Hepatocyte (in vitro differentiated cells): ENCODE measurements around the gene APOH. TPM values are rescaled to one million over a fixed set of nuclear protein-coding genes. Genes with fewer than 3 reads are reported as not detected.

Experiments used
- DNase-seq: peaks from one replicate; pipeline ENCODE4 v3.0.0-alpha.2; 2016; ENCODE audit warnings: low spot score
- H2AFZ ChIP-seq: fragments of 200-600 bp; sonication (generic); 2 replicates; pipeline ENCODE4 v1.6.0; 2016; ENCODE audit warnings: antibody characterized with exemption, mild to moderate bottlenecking
- H3K27ac ChIP-seq: fragments of 200-600 bp; sonication (generic); 2 replicates; pipeline ENCODE4 v1.5.1; 2016; ENCODE audit warnings: mild to moderate bottlenecking
- H3K27me3 ChIP-seq: fragments of 200-600 bp; sonication (generic); 2 replicates; pipeline ENCODE4 v1.6.1; 2016
- H3K36me3 ChIP-seq: fragments of 200-600 bp; sonication (generic); replicated peaks from 2 replicates; pipeline ENCODE4 v1.5.1; 2016; ENCODE audit warnings: low read depth; ENCODE audit not compliant: insufficient read depth
- H3K4me1 ChIP-seq: fragments of 200-600 bp; sonication (generic); 2 replicates; pipeline ENCODE4 v1.5.1; 2016; ENCODE audit warnings: mild to moderate bottlenecking, moderate library complexity; ENCODE audit not compliant: insufficient read depth
- H3K4me2 ChIP-seq: fragments of 200-600 bp; sonication (generic); 2 replicates; pipeline ENCODE4 v1.6.0; 2016
- H3K4me3 ChIP-seq: fragments of 200-600 bp; sonication (generic); 2 replicates; pipeline ENCODE4 v1.5.1; 2016; ENCODE audit warnings: mild to moderate bottlenecking
- H3K79me2 ChIP-seq: fragments of 200-600 bp; sonication (generic); 2 replicates; pipeline ENCODE4 v1.6.0; 2017; ENCODE audit warnings: mild to moderate bottlenecking
- H3K9me2 ChIP-seq: fragments of 200-600 bp; sonication (generic); replicated peaks from 2 replicates; pipeline ENCODE4 v1.6.0; 2017; ENCODE audit warnings: mild to moderate bottlenecking; ENCODE audit not compliant: insufficient read depth
- H3K9me3 ChIP-seq: fragments of 200-600 bp; sonication (generic); 2 replicates; pipeline ENCODE4 v1.5.1; 2016; ENCODE audit warnings: low read depth, mild to moderate bottlenecking
- H4K20me1 ChIP-seq: fragments of 200-600 bp; sonication (generic); 2 replicates; pipeline ENCODE4 v1.6.0; 2016; ENCODE audit warnings: mild to moderate bottlenecking; ENCODE audit not compliant: insufficient read depth, poor library complexity, severe bottlenecking
- CTCF ChIP-seq: fragments of 200-600 bp; sonication (generic); IDR thresholded peaks from 2 replicates; pipeline ENCODE4 v1.5.1; 2016; ENCODE audit warnings: antibody characterized with exemption, mild to moderate bottlenecking; ENCODE audit not compliant: poor library complexity
- EZH2 ChIP-seq: fragments of 200-600 bp; sonication (generic); IDR thresholded peaks from 2 replicates; pipeline ENCODE4 v1.6.1; 2016; ENCODE audit warnings: antibody characterized with exemption, mild to moderate bottlenecking, borderline replicate concordance
- EZH2phosphoT487 ChIP-seq: fragments of 200-600 bp; sonication (generic); IDR thresholded peaks from one replicate; pipeline ENCODE4 v1.6.1; 2018; ENCODE audit warnings: antibody characterized with exemption, mild to moderate bottlenecking, low read depth, moderate library complexity; ENCODE audit not compliant: unreplicated experiment, severe bottlenecking
- WGBS: methylation state at CpG from one replicate; pipeline ENCODE4 v1.1.6; 2016; ENCODE audit warnings: low lambda C conversion rate; ENCODE audit errors: missing lambda C conversion rate; 5-methylcytosine and 5-hydroxymethylcytosine counted together
- polyA plus RNA-seq: library from polyadenylated mRNA; unstranded; fragments of >200 nt; fragmentation: Nextera tagmentation; extraction: Ambion mirVana; gene quantifications from 2 replicates; pipeline ENCODE4 v1.2.1, GENCODE V29; 2016
- total RNA-seq: library from RNA; depleted of rRNA; stranded (reverse); fragments of >200 nt; gene quantifications from 2 replicates; pipeline ENCODE4 v1.2.3, GENCODE V29; 2014

APOH gene
- total and polyA plus RNA-seq, 2 experiments from 2014 or later, result 374 to 449 TPM

GRCh38 chr17:66221343-66221742 is 7.9 kb downstream of the APOH start:
- Histone ChIP-seq H3K27me3 (no peaks in the 10 kb centered on the region), H3K4me1 (no peaks in the 10 kb centered on the region), H3K9me2 (no peaks in the 10 kb centered on the region), H3K27ac (no peak overlapping the region), H3K4me2 (no peak overlapping the region), H3K79me2 (no peaks in the 10 kb centered on the region), H4K20me1 (no peaks in the 10 kb centered on the region), H2AFZ (no peak overlapping the region), H3K36me3 (no peaks in the 10 kb centered on the region), H3K9me3 (no peaks in the 10 kb centered on the region), H3K4me3 (no peak overlapping the region)
- TF ChIP-seq EZH2 (no peak), EZH2phosphoT487 (no peak), CTCF (no peak)
- DNase-seq, result no peak

GRCh38 chr17:66220079-66220835 is 9.0 kb downstream of the APOH start:
- 91% methylated on average over 8 of the region's 8 CpGs for WGBS

GRCh38 chr17:66215529-66215911 is 13.7 kb downstream of the APOH start:
- Histone ChIP-seq H3K27ac (no peak overlapping the region), H3K79me2 (no peaks in the 10 kb centered on the region), H3K9me3 (no peaks in the 10 kb centered on the region), H3K27me3 (no peaks in the 10 kb centered on the region), H3K9me2 (no peaks in the 10 kb centered on the region), H4K20me1 (no peaks in the 10 kb centered on the region), H3K4me2 (no peak overlapping the region), H3K4me3 (no peak overlapping the region), H2AFZ (no peak overlapping the region), H3K36me3 (no peaks in the 10 kb centered on the region), H3K4me1 (no peaks in the 10 kb centered on the region)
- DNase-seq, result no peak
- 72% methylated on average over 3 of the region's 3 CpGs for WGBS
- TF ChIP-seq CTCF, result no peak
- TF ChIP-seq EZH2phosphoT487, result no peak
- no peak for TF ChIP-seq EZH2

More at GRCh38 chr17:66220079-66220835, 9.0 kb downstream of the APOH start:
- Histone ChIP-seq H3K4me2 (no peak overlapping the region), H3K9me2 (no peaks in the 10 kb centered on the region), H3K27ac (no peak overlapping the region), H3K4me3 (no peak overlapping the region), H3K4me1 (no peaks in the 10 kb centered on the region), H3K36me3 (no peaks in the 10 kb centered on the region), H4K20me1 (no peaks in the 10 kb centered on the region), H3K27me3 (no peaks in the 10 kb centered on the region), H3K79me2 (no peaks in the 10 kb centered on the region), H2AFZ (no peak overlapping the region), H3K9me3 (no peaks in the 10 kb centered on the region)
- TF ChIP-seq CTCF (no peak), EZH2 (no peak), EZH2phosphoT487 (no peak)
- no peak for DNase-seq
